T-helper 1 cell treated with Interleukin-12 subunit alpha and Interleukin-12 subunit beta and Interleukin-4 antibody, amounts not matched to agents 30 ng/mL and 1 ng/mL, for 36 hours (primary cell): ENCODE measurements around the gene FYN. TPM values are rescaled to one million over a fixed set of nuclear protein-coding genes. Genes with fewer than 3 reads are reported as not detected.

Experiments
- intact Hi-C: fragments of 100-400 bp; cut with micrococcal nuclease; formaldehyde crosslinking; loops from one replicate; pipeline ENCODE4 v1.15.1; 2024
- total RNA-seq: library from RNA; stranded (reverse); gene quantifications from 2 replicates; pipeline ENCODE4 v1.2.3, GENCODE V29; 2022

FYN gene
- total RNA-seq, 1 donor from 2014 or later, result 157 TPM

- intact Hi-C loops, result loop anchor here (1.0 kb wide), 1 partner anchor 63 kb away; the partner anchor contains the start of gene FYN
Measured at GRCh38 chr6:111810294-111811131, 62.7 kb downstream of the FYN start.

DNA sequence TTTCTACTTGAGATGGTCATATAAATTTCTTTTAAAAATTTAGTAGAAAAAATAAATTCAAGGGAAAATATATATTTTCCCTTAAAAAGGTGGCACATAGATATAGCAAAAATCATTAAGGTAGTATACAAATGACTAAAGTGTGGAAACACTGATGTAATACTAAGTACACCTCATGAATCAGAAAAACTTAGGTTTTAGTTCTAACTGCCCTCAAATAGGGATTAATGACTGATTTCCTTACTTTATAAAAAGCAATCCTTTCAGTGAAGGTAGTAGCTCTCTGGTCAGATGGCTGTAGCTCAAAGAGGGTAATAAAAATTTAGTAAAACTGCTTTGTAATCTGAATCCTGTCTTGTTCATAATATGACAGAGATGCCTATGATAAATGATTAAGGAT is 63.5 kb downstream of the FYN start:
- intact Hi-C loops, result loop anchor here (1.0 kb wide), 1 partner anchor 64 kb away; the partner anchor contains the start of gene FYN

DNA sequence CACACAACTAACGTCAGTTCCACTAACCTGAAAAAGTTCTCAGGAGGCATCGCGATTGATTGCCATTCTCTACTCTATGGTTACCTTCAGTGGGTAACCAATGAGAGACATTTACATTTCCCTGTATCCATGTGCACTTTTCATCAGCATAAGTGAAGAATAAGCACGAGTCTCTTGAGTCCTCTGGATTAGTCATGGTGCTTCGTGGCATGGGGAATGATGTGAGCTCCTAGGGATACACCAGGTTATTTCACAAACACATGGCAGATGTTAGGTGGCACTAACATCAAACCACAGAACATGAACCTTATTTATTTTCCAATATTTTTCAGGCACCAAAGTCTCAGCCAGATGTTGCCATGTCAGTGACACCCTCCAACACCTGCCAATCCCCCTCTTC is 64.0 kb downstream of the FYN start:
- intact Hi-C loops, result no loop called here

- intact Hi-C loops, result no loop called here
Measured at GRCh38 chr6:111808493-111808892, 64.8 kb downstream of the FYN start.

DNA sequence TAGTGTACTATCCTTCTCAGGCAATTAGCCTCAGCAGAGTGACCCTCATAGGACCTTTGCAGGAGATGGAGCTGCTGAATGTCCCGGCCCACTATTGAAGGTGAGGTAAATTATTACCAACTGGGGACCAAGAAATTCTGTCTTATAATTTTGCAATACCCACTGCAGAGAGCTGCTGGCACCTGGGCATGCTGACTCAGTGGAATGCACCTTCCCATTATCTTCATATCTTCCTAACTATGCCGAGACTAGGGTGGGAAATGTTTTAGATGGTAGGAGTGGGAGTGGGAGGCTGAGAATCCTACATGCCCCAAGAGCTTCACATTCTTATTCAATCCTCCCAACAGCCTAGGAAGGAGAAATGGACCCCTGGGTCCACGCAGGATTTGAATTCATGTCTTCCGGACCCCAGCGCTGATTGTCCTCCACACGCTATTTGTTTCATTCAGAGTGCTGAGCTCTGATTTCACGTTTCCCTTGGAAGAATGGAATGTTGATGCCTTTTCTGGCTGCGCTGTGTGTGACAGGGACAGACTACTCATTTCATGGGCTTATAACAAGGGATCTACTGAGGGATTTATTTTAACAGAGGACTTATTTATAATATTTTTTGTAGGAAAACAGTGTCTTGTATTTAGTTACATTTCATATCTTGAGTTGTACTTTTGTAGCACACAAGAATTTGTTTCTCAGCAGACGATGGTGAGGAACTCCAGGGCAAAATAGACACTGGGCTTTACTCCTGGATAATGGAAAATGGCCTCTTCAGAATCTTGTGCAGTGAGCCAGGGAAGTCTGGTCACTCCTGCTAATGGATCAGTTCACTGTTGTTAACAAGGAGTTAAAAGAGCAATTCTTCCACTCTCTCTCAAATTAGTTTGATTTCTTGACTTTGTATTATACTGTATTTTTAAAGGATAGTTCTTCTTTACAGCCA is 66.4 kb downstream of the FYN start:
- intact Hi-C loops, result no loop called here

- intact Hi-C loops, result no loop called here
Measured at GRCh38 chr6:111806165-111806547, 67.1 kb downstream of the FYN start.

DNA sequence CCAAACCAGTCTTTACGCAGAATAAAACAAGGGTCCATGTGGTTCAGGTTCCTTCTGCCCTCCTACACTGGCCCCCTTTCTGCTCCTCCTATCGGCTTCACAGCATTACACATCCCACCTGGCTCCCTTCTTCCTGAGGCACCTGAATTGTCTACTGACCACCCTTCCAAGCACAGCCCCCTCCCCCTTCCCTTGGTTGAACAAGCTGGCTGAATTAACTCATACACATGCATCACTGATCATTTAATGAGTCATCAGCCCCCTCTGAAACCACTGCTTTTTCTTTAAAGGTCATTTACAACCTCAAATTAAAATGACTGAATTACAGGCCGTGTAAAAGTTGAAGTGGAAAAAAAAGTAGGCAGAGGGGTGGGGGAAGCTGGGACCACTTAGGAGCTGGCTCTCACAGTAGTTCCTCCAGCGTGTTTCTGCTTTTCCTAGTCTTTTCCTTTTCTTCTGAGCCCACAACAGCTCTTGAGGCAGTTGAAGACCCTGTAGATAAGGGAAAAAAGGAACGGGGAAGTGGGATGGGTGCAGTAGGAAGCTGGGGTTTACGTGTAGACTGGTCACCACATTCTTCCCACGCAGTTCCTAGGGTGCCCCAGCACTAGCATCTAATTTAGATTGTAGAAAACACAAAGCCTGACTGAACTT is 67.6 kb downstream of the FYN start:
- intact Hi-C loops, result no loop called here

- intact Hi-C loops, result loop anchor here (1.0 to 5.0 kb wide), 15 partner anchors 9 to 317 kb away; partner anchors contain the start of genes FYN and TRAF3IP2
Measured at GRCh38 chr6:111804627-111805235, 68.5 kb downstream of the FYN start.

DNA sequence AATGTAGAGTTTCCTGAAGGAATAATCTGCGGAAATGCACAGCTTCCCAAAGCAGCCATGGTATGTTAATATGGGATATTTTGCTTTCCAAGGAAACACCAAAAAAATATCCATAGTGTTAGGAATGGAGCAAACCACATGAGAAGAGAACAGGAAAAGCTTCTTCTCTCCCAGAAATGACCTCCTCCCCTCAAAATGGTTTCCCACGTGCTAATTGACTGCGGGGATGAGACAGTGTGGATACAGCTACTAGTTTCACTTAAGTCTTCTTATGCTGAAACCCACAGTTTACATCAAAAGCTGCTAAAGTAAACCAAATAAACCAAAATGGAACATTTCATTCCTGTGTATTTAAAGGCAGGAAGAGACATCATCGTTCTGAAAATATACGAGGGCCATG is 69.4 kb downstream of the FYN start:
- intact Hi-C loops, result loop anchor here (1.0 to 5.0 kb wide), 15 partner anchors 9 to 317 kb away; partner anchors contain the start of genes FYN and TRAF3IP2

DNA sequence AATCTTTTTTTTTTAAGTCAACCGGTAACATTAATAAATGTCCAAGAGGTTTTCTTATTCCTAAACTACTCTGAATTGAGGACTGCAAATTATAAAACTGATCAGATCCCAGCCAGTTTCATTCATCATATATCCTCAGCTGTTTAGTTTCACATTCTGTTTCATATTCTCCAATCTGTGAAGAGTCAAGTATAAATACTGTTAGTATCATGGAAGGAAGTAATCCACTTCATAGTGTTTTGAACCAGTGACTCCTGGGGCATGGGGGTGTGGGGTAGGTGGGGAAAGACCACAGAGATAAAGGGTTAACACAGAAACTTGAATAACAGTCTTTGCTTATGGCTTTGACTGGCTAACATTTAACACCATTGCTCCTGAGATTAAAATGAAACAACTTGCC is 69.9 kb downstream of the FYN start:
- intact Hi-C loops, result loop anchor here (5.0 kb wide), 2 partner anchors 196 to 316 kb away; partner anchors contain the start of gene TRAF3IP2

- intact Hi-C loops, result loop anchor here (5.0 kb wide), 2 partner anchors 196 to 316 kb away; partner anchors contain the start of gene TRAF3IP2
Measured at GRCh38 chr6:111802720-111803330, 70.4 kb downstream of the FYN start.

DNA sequence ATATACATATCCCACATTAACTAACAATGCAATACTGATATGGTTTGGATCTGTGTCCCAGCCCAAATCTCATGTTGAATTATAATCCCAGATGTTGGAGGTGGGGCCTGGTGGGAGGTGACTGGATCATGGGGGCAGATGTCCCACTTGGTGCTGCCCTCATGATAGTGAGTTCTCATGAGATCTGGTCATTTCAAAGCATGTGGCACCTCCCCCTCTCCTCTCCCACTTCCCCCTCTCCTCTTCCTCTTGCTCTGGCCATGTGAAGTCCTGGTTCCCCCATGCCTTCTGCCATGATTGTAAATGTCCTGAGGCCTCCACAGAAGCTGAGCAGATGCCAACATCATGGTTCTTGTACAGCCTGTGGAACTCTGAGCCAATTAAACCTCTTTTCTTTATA is 71.2 kb downstream of the FYN start:
- intact Hi-C loops, result loop anchor here (5.0 kb wide), 2 partner anchors 195 to 315 kb away; partner anchors contain the start of gene TRAF3IP2

GRCh38 chr6:111800821-111801220 is 72.4 kb downstream of the FYN start:
- intact Hi-C loops, result loop anchor here (5.0 kb wide), 2 partner anchors 194 to 314 kb away; partner anchors contain the start of gene TRAF3IP2

- intact Hi-C loops, result loop anchor here (5.0 kb wide), 2 partner anchors 193 to 313 kb away; partner anchors contain the start of gene TRAF3IP2
Measured at GRCh38 chr6:111800259-111800765, 72.9 kb downstream of the FYN start.

DNA sequence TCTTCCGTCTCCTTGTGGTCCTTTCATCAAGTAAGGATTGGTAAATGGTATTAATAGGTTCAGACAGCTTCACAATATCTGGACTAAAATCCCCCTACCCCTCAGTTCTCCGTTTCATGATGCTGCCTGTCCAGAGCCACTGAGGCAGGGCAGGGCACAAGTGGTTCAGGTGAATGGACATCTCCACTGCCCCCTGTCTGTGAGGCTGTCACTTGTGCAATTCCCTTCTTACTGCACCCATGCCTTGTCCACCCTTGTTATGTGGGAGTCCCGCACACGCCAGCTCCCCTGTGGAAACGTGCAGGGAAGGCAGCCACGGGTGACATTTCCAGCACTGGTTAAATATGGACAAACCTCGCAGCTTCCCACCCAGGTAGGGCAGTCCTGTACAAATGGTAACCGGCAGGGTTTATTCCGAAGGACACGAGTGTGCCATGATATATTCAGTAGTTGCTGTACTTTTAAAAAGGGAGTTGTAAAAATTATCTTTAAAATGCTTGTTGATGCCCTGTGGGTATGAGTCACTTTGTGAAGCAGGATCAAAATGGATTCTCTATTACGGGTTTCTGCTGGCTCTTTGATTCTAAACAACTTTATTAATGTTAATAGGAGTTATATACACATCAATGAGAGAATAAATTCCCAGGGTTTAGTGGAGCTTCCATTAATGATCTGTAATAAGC is 73.5 kb downstream of the FYN start:
- intact Hi-C loops, result loop anchor here (5.0 kb wide), 2 partner anchors 192 to 312 kb away; partner anchors contain the start of gene TRAF3IP2

- intact Hi-C loops, result no loop called here
Measured at GRCh38 chr6:111798281-111798725, 74.9 kb downstream of the FYN start.

GRCh38 chr6:111796310-111796918 is 76.8 kb downstream of the FYN start:
- intact Hi-C loops, result no loop called here

GRCh38 chr6:111795558-111795957 is 77.7 kb downstream of the FYN start:
- intact Hi-C loops, result loop anchor here (1.0 to 2.0 kb wide), 3 partner anchors 9 to 247 kb away; no protein-coding TSS in a partner anchor
